ENCODE data around the gene PIGR. TPM values are rescaled to one million over a fixed set of nuclear protein-coding genes. Genes with fewer than 3 reads are reported as not detected.

PIGR gene
- total and polyA plus RNA-seq, 9 of the 15 experiments (the other 6 are each of a cell fraction or from before 2014, with no cell fraction given) = 0.01 to 1.5 (median 0.03) TPM; not detected in 4

- no peak overlapping the region for H3K9ac ChIP-seq (ENCODE audit: insufficient read depth in 1 of 2, low read depth in 2 of 2, low read length in 2 of 2)
- no peak overlapping the region for H3K4me3 ChIP-seq
- ChIA-PET CTCF (ENCODE audit: low intra/inter-chr PET ratio) (no interaction called here), POLR2A (no interaction called here)
- peaks cover 8% of the 10 kb centered on the region for H3K9me3 ChIP-seq (replicated peaks; ENCODE audit: control insufficient read depth, insufficient read depth, low read depth, low read length)
- 3% methylated on average over 3 of the region's 3 CpGs for WGBS (ENCODE audit: insufficient coverage, low coverage, missing lambda C conversion rate)
- no peak for TF ChIP-seq HNRNPL (IDR thresholded peaks at IDR 0.05; ENCODE audit: low read depth, low read length)
- TF ChIP-seq, protein P1, sequence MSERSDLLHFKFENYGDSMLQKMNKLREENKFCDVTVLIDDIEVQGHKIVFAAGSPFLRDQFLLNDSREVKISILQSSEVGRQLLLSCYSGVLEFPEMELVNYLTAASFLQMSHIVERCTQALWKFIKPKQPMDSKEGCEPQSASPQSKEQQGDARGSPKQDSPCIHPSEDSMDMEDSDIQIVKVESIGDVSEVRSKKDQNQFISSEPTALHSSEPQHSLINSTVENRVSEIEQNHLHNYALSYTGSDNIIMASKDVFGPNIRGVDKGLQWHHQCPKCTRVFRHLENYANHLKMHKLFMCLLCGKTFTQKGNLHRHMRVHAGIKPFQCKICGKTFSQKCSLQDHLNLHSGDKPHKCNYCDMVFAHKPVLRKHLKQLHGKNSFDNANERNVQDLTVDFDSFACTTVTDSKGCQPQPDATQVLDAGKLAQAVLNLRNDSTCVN (CRISPR knock-in tag; IDR thresholded peaks at IDR 0.05) = no peak
- TF ChIP-seq NCOA6 (IDR thresholded peaks at IDR 0.05) = no peak
- no peak for TF ChIP-seq ZNF224 (CRISPR knock-in tag; IDR thresholded peaks at IDR 0.05)
- TF ChIP-seq ZNF699 (CRISPR knock-in tag; IDR thresholded peaks at IDR 0.05; ENCODE audit: insufficient replicate concordance) = no peak
- TF ChIP-seq RAD21 (CRISPR knock-in tag; conservative IDR thresholded peaks at IDR 0.05 in 1 of 2, IDR thresholded peaks at IDR 0.05 in 1 of 2) = no peak
- no peak for TF ChIP-seq ZHX1 (conservative IDR thresholded peaks at IDR 0.05; ENCODE audit: low read length)
- TF ChIP-seq ELK1 (CRISPR knock-in tag; IDR thresholded peaks at IDR 0.05) = no peak
- TF ChIP-seq SUPT5H (IDR thresholded peaks at IDR 0.05) = no peak
- TF ChIP-seq ARID1B (IDR thresholded peaks at IDR 0.05) = no peak
- TF ChIP-seq, protein P2, sequence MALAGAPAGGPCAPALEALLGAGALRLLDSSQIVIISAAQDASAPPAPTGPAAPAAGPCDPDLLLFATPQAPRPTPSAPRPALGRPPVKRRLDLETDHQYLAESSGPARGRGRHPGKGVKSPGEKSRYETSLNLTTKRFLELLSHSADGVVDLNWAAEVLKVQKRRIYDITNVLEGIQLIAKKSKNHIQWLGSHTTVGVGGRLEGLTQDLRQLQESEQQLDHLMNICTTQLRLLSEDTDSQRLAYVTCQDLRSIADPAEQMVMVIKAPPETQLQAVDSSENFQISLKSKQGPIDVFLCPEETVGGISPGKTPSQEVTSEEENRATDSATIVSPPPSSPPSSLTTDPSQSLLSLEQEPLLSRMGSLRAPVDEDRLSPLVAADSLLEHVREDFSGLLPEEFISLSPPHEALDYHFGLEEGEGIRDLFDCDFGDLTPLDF (CRISPR knock-in tag; IDR thresholded peaks at IDR 0.05) = no peak
- TF ChIP-seq ZNF644 (tag; IDR thresholded peaks at IDR 0.05; ENCODE audit: low read depth) = no peak
- TF ChIP-seq FUS (optimal IDR thresholded peaks at IDR 0.05; ENCODE audit: low read depth, low read length) = no peak
- no peak for TF ChIP-seq POU5F1 (IDR thresholded peaks at IDR 0.05; ENCODE audit: borderline replicate concordance, low read depth, low read length, partially characterized antibody)
- TF ChIP-seq MYC (IDR thresholded peaks at IDR 0.05; ENCODE audit: low read depth, low read length) = no peak
- no peak for TF ChIP-seq MYC (CRISPR knock-in tag; IDR thresholded peaks at IDR 0.05; ENCODE audit: borderline replicate concordance, low read depth)
- TF ChIP-seq SRSF1 (IDR thresholded peaks at IDR 0.05; ENCODE audit: low read depth, low read length) = no peak
- no peak overlapping the region for H2AFZ ChIP-seq (ENCODE audit: low read depth, low read length)
- H3K27ac ChIP-seq (ENCODE audit: extremely low read depth, low read depth, low read length) = no peak overlapping the region
- FAIRE-seq = no peak
- no peak for ATAC-seq
- no peaks in the 10 kb centered on the region for H3K79me2 ChIP-seq (ENCODE audit: control insufficient read depth, insufficient read depth, low read length)
- no peaks in the 10 kb centered on the region for H3K9me1 ChIP-seq (ENCODE audit: control insufficient read depth, insufficient read depth, low read length)
- no peak overlapping the region for H3K4me2 ChIP-seq (ENCODE audit: insufficient read depth, low read length)
- no peaks in the 10 kb centered on the region for H3K4me1 ChIP-seq (replicated peaks in 1 of 2; ENCODE audit: control insufficient read depth in 2 of 2, insufficient read depth in 2 of 2, low read length in 2 of 2)
- no peak for DNase-seq (ENCODE audit: extremely low read depth in 1 of 4, low spot score in 3 of 4)
- H4K20me1 ChIP-seq (replicated peaks; ENCODE audit: control insufficient read depth, insufficient read depth, low read length) = no peaks in the 10 kb centered on the region
- in situ Hi-C loops (cut with MboI) = no loop called here
- H3K27me3 ChIP-seq (ENCODE audit: control insufficient read depth in 2 of 2, insufficient read depth in 2 of 2, low read length in 2 of 2) = peaks cover 5 to 6% of the 10 kb centered on the region in 2 experiments; a peak in 3 of 5 replicates
- no TSS peak for BruUV-seq (replicated peaks)
- intact Hi-C loops (cut with micrococcal nuclease) = no loop called here
- no peaks in the 10 kb centered on the region for H3K36me3 ChIP-seq (ENCODE audit: control insufficient read depth, insufficient read depth, low read length)
Measured at GRCh38 chr1:206880314-206880713, 66.0 kb downstream of the PIGR start.
